SU-DHL-6 (cell line): Measurements from ENCODE around the gene FGF6.

Source experiments
- H2AFZ ChIP-seq: fragments of 200-600 bp; sonication (generic); 2 replicates; pipeline ENCODE4 v1.6.1; 2014; ENCODE audit warnings: low read depth, mild to moderate bottlenecking, moderate library complexity, mixed read lengths, antibody characterized with exemption, low read length; ENCODE audit not compliant: severe bottlenecking
- H3F3A ChIP-seq: fragments of 200-600 bp; shearing (Covaris generic); 2 replicates; pipeline ENCODE4 v1.6.0; 2016; ENCODE audit warnings: antibody characterized with exemption, mild to moderate bottlenecking; ENCODE audit not compliant: insufficient read depth
- H3K27ac ChIP-seq: fragments of 200-600 bp; sonication (generic); 2 replicates; pipeline ENCODE4 v1.5.1; 2016; ENCODE audit warnings: low read depth, mild to moderate bottlenecking, low read length, moderate library complexity, mixed read lengths
- H3K27me3 ChIP-seq: fragments of 200-600 bp; sonication (generic), shearing (Covaris generic); 2 replicates; pipeline ENCODE4 v1.6.0; 2014; ENCODE audit warnings: mild to moderate bottlenecking, low read length
- H3K36me3 ChIP-seq: fragments of 200-600 bp; sonication (generic); 2 replicates; pipeline ENCODE4 v1.6.1; 2014; ENCODE audit warnings: mild to moderate bottlenecking, low read length, mixed read lengths
- H3K4me2 ChIP-seq: fragments of 300-600, 200-600 bp; shearing (Covaris generic), sonication (generic); 2 replicates; pipeline ENCODE4 v1.6.0; 2014; ENCODE audit warnings: low read length, low read depth, mild to moderate bottlenecking; ENCODE audit not compliant: poor library complexity, severe bottlenecking
- H3K4me3 ChIP-seq: fragments of 200-600 bp; sonication (generic); 2 replicates; pipeline ENCODE4 v1.5.1; 2014; ENCODE audit warnings: antibody characterized with exemption, low read length, mild to moderate bottlenecking, mixed read lengths; ENCODE audit not compliant: insufficient read depth, poor library complexity, severe bottlenecking
- H3K79me2 ChIP-seq: fragments of 200-600 bp; sonication (generic); 2 replicates; pipeline ENCODE4 v1.6.1; 2014; ENCODE audit warnings: mild to moderate bottlenecking, low read length, moderate library complexity; ENCODE audit not compliant: insufficient read depth
- H3K9ac ChIP-seq: fragments of 200-600 bp; sonication (generic); 2 replicates; pipeline ENCODE4 v1.7.0; 2014; ENCODE audit warnings: mild to moderate bottlenecking, low read length
- H3K9me2 ChIP-seq: fragments of 200-600 bp; sonication (generic); replicated peaks from 2 replicates; pipeline ENCODE4 v1.6.1; 2014; ENCODE audit warnings: low read length; ENCODE audit not compliant: insufficient read depth
- H3K9me3 ChIP-seq: fragments of 200-600 bp; sonication (generic); 2 replicates; pipeline ENCODE4 v1.6.1; 2014; ENCODE audit warnings: low read length, mixed read lengths; ENCODE audit not compliant: insufficient read depth
- H4K20me1 ChIP-seq: fragments of 200-600 bp; sonication (generic); 2 replicates; pipeline ENCODE4 v1.6.1; 2014; ENCODE audit warnings: low read depth, mild to moderate bottlenecking, antibody characterized with exemption, low read length, moderate library complexity, mixed read lengths
- EZH2phosphoT487 ChIP-seq: fragments of 200-600 bp; sonication (generic), shearing (Covaris generic); conservative IDR thresholded peaks from 2 replicates; pipeline ENCODE4 v1.6.1; 2018; ENCODE audit warnings: mild to moderate bottlenecking, antibody characterized with exemption, low read length, moderate library complexity, mixed read lengths
- TF ChIP-seq, protein P1 (sequence below): fragments of 200-600 bp; sonication (generic); IDR thresholded peaks from one replicate; pipeline ENCODE4 v1.5.1; 2017; ENCODE audit warnings: antibody characterized with exemption, mild to moderate bottlenecking, low read length, moderate library complexity; ENCODE audit not compliant: insufficient read depth, poor library complexity, severe bottlenecking

Gene FGF6

GRCh38 chr12:4417455-4417854, 28.2 kb downstream of the FGF6 start:
- H3K9me2 ChIP-seq = no peaks in the 10 kb centered on the region
- H2AFZ ChIP-seq = no peak overlapping the region
- H3F3A ChIP-seq = no peaks in the 10 kb centered on the region
- no peak overlapping the region for H3K27ac ChIP-seq
- H3K4me2 ChIP-seq = no peak overlapping the region
- H3K79me2 ChIP-seq = no peaks in the 10 kb centered on the region
- no peaks in the 10 kb centered on the region for H3K27me3 ChIP-seq
- no peaks in the 10 kb centered on the region for H4K20me1 ChIP-seq
- TF ChIP-seq EZH2phosphoT487 = no peak
- TF ChIP-seq, protein P1, sequence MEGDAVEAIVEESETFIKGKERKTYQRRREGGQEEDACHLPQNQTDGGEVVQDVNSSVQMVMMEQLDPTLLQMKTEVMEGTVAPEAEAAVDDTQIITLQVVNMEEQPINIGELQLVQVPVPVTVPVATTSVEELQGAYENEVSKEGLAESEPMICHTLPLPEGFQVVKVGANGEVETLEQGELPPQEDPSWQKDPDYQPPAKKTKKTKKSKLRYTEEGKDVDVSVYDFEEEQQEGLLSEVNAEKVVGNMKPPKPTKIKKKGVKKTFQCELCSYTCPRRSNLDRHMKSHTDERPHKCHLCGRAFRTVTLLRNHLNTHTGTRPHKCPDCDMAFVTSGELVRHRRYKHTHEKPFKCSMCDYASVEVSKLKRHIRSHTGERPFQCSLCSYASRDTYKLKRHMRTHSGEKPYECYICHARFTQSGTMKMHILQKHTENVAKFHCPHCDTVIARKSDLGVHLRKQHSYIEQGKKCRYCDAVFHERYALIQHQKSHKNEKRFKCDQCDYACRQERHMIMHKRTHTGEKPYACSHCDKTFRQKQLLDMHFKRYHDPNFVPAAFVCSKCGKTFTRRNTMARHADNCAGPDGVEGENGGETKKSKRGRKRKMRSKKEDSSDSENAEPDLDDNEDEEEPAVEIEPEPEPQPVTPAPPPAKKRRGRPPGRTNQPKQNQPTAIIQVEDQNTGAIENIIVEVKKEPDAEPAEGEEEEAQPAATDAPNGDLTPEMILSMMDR = no peak
- H3K4me3 ChIP-seq = no peak overlapping the region
- no peak overlapping the region for H3K9ac ChIP-seq
- no peaks in the 10 kb centered on the region for H3K9me3 ChIP-seq
- no peaks in the 10 kb centered on the region for H3K36me3 ChIP-seq

DNA sequence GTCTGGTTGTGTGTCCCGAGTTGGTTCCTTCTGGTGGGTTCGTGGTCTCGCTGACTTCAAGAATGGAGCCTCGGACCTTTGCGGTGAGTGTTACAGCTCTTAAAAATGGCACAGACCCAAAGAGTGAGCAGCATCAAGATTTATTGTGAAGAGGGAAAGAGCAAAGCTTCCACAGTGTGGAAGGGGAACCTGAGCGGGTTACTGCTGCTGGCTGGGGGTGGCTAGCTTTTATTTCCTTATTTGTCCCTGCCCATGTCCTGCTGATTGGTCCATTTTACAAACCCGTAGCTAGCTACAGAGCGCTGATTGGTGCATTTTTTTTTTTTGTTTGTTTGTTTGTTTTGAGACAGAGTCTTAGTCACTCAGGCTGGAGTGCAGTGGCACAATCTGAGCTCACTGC, 29.3 kb downstream of the FGF6 start:
- H3K4me2 ChIP-seq = no peak overlapping the region

GRCh38 chr12:4412465-4412864, 33.1 kb downstream of the FGF6 start:
- no peak overlapping the region for H3K27ac ChIP-seq
- H4K20me1 ChIP-seq = no peaks in the 10 kb centered on the region
- no peaks in the 10 kb centered on the region for H3K9me3 ChIP-seq
- H3K4me3 ChIP-seq = no peak overlapping the region
- H3K27me3 ChIP-seq = no peaks in the 10 kb centered on the region
- H3F3A ChIP-seq = no peaks in the 10 kb centered on the region
- no peaks in the 10 kb centered on the region for H3K79me2 ChIP-seq
- no peaks in the 10 kb centered on the region for H3K36me3 ChIP-seq
- no peak for TF ChIP-seq EZH2phosphoT487
- TF ChIP-seq, protein P1 = no peak
- no peak overlapping the region for H3K4me2 ChIP-seq
- H3K9me2 ChIP-seq = no peaks in the 10 kb centered on the region
- H3K9ac ChIP-seq = no peak overlapping the region
- no peak overlapping the region for H2AFZ ChIP-seq

More for the DNA sequence above, 29.3 kb downstream of the FGF6 start:
- Histone ChIP-seq H4K20me1 (no peaks in the 10 kb centered on the region), H3K9me2 (no peaks in the 10 kb centered on the region), H3K9me3 (no peaks in the 10 kb centered on the region), H3K9ac (no peak overlapping the region), H3K79me2 (no peaks in the 10 kb centered on the region), H2AFZ (no peak overlapping the region), H3K27ac (no peak overlapping the region), H3K36me3 (no peaks in the 10 kb centered on the region), H3K4me3 (no peak overlapping the region), H3F3A (no peaks in the 10 kb centered on the region), H3K27me3 (no peaks in the 10 kb centered on the region)
- TF ChIP-seq, protein P1 = no peak
- TF ChIP-seq EZH2phosphoT487 = no peak

DNA sequence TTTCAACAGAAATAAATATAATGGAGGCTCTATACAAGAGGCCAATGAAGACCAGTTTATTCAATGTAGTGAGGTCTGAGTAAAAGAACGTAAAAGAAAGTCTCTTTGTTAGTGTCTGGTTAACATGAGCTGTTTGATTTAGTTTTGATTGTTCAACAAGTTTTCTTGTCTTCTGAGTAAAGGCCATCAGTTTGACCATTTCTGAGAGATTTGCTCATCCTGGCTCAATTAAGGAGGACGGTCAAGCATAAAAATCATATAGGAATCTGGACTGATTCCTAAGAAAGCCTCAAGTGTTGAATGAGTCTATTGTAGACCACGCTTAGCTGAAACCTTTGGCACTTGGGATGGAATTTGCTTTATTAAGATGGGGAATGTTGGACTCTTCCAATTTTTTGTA, 33.6 kb downstream of the FGF6 start:
- H3K9me2 ChIP-seq = no peaks in the 10 kb centered on the region
- H3K4me2 ChIP-seq = no peak overlapping the region
- no peak overlapping the region for H3K27ac ChIP-seq
- no peak overlapping the region for H2AFZ ChIP-seq
- no peak overlapping the region for H3K4me3 ChIP-seq
- H3K9me3 ChIP-seq = no peaks in the 10 kb centered on the region
- H3F3A ChIP-seq = no peaks in the 10 kb centered on the region
- no peaks in the 10 kb centered on the region for H3K36me3 ChIP-seq
- no peaks in the 10 kb centered on the region for H3K79me2 ChIP-seq
- no peak for TF ChIP-seq EZH2phosphoT487
- TF ChIP-seq, protein P1 = no peak
- H4K20me1 ChIP-seq = no peaks in the 10 kb centered on the region
- no peaks in the 10 kb centered on the region for H3K27me3 ChIP-seq
- H3K9ac ChIP-seq = no peak overlapping the region
